ENCODE data around the gene C6orf62. TPM values are rescaled to one million over a fixed set of nuclear protein-coding genes. Genes with fewer than 3 reads are reported as not detected.
"Not testable (repeated sequence)": the region's sequence is repeated elsewhere in the genome, so short reads cannot be mapped to it uniquely, and the experiment has no call there.

Gene C6orf62
- total RNA-seq, 1 experiment from 2014 or later = 128 TPM

- peak overlapping the region; percentile 99 for H3K4me2 ChIP-seq
- peaks cover 71% of the 10 kb centered on the region for H3K79me2 ChIP-seq (ENCODE audit: low read depth)
- H2AFZ ChIP-seq = no peak overlapping the region
- H3K4me1 ChIP-seq (replicated peaks; ENCODE audit: insufficient read depth) = peaks cover 45% of the 10 kb centered on the region
- H3K27ac ChIP-seq = peak overlapping the region; percentile 93
- CTCF ChIA-PET = interaction anchor here (0.7 kb wide), 1 partner anchor 11 kb away, joined by 3 read pairs; no protein-coding TSS in a partner anchor
- H3F3A ChIP-seq (ENCODE audit: insufficient read depth, low read depth) = peaks cover 42% of the 10 kb centered on the region
- intact Hi-C loops (cut with micrococcal nuclease; ENCODE audit: unreplicated experiment) = loop anchor here (5.0 kb wide), 1 partner anchor 299 kb away; no protein-coding TSS in a partner anchor
- H4K20me1 ChIP-seq (ENCODE audit: insufficient read depth) = peaks cover 46% of the 10 kb centered on the region
- no peaks in the 10 kb centered on the region for H3K27me3 ChIP-seq (ENCODE audit: insufficient read depth, low read depth)
- H3K4me3 ChIP-seq = peak overlapping the region; percentile 95
- TF ChIP-seq EZH2 (IDR thresholded peaks at IDR 0.05; ENCODE audit: low read depth) (no peak), CTCF (conservative IDR thresholded peaks at IDR 0.05) (no peak)
- no peak for DNase-seq
- BruUV-seq (replicated peaks) = no TSS peak
- no peaks in the 10 kb centered on the region; the same call in 1 of the 2 replicates for H3K9me3 ChIP-seq (ENCODE audit: insufficient read depth, low read depth)
- POLR2A ChIA-PET (ENCODE audit: unreplicated experiment) = interaction anchor here (0.5 to 0.7 kb wide), 3 partner anchors 57 to 414 kb away, joined by 3 to 5 read pairs (median 3); no protein-coding TSS in a partner anchor
- peaks cover 48% of the 10 kb centered on the region for H3K36me3 ChIP-seq (ENCODE audit: low read depth)
- no peaks in the 10 kb centered on the region for H3K9me2 ChIP-seq (ENCODE audit: insufficient read depth)
Measured at GRCh38 chr6:24718449-24719124, 367 bp downstream of the C6orf62 start.

- Histone ChIP-seq H3K4me3 (peak overlapping the region; percentile 95; the same call in 1 of the 2 replicates), H3F3A (ENCODE audit: insufficient read depth, low read depth) (peaks cover 49% of the 10 kb centered on the region), H3K4me2 (peak overlapping the region; percentile 99), H3K4me1 (replicated peaks; ENCODE audit: insufficient read depth) (peaks cover 33% of the 10 kb centered on the region), H3K79me2 (ENCODE audit: low read depth) (peaks cover 90% of the 10 kb centered on the region), H3K36me3 (ENCODE audit: low read depth) (peaks cover 58% of the 10 kb centered on the region), H4K20me1 (ENCODE audit: insufficient read depth) (peaks cover 62% of the 10 kb centered on the region)
- BruUV-seq (replicated peaks); H3K27me3 ChIP-seq (ENCODE audit: insufficient read depth, low read depth); H3K9me2 ChIP-seq (ENCODE audit: insufficient read depth); H3K27ac ChIP-seq; POLR2A ChIA-PET (ENCODE audit: unreplicated experiment); H3K9me3 ChIP-seq (ENCODE audit: insufficient read depth, low read depth); DNase-seq; H2AFZ ChIP-seq: not testable (repeated sequence)
- CTCF ChIA-PET = interaction anchor here (0.9 kb wide), 1 partner anchor 370 kb away, joined by 5 read pairs; no protein-coding TSS in a partner anchor
- intact Hi-C loops (cut with micrococcal nuclease; ENCODE audit: unreplicated experiment) = loop anchor here (5.0 kb wide), 1 partner anchor 301 kb away; no protein-coding TSS in a partner anchor
Measured at GRCh38 chr6:24716602-24717148, 2.3 kb downstream of the C6orf62 start.

- intact Hi-C loops (cut with micrococcal nuclease; ENCODE audit: unreplicated experiment) = no loop called here
- Histone ChIP-seq H4K20me1 (ENCODE audit: insufficient read depth) (peaks cover 54% of the 10 kb centered on the region), H3K36me3 (ENCODE audit: low read depth) (peaks cover 80% of the 10 kb centered on the region), H3K4me3 (no peak overlapping the region), H3K4me2 (no peak overlapping the region), H3F3A (ENCODE audit: insufficient read depth, low read depth) (peaks cover 83% of the 10 kb centered on the region), H3K9me3 (ENCODE audit: insufficient read depth, low read depth) (no peaks in the 10 kb centered on the region), H3K79me2 (ENCODE audit: low read depth) (peaks cover 49% of the 10 kb centered on the region), H3K27me3 (ENCODE audit: insufficient read depth, low read depth) (no peaks in the 10 kb centered on the region), H3K27ac (no peak overlapping the region), H2AFZ (no peak overlapping the region), H3K4me1 (replicated peaks; ENCODE audit: insufficient read depth) (0 out of 2 replicates have a peak, but pooled peaks cover 1% of the 10 kb centered on the region), H3K9me2 (ENCODE audit: insufficient read depth) (no peaks in the 10 kb centered on the region)
- POLR2A ChIA-PET (ENCODE audit: unreplicated experiment) = interaction anchor here (0.6 kb wide), 1 partner anchor 1873 kb away, joined by 8 read pairs; no protein-coding TSS in a partner anchor
- TF ChIP-seq CTCF (conservative IDR thresholded peaks at IDR 0.05) = no peak
- no peak for TF ChIP-seq EZH2 (IDR thresholded peaks at IDR 0.05; ENCODE audit: low read depth)
- no peak for DNase-seq
- BruUV-seq (replicated peaks) = no TSS peak
- CTCF ChIA-PET = no interaction called here
Measured at GRCh38 chr6:24710519-24711303, 8.2 kb downstream of the C6orf62 start.

Measured in PC-9 (cell line).